Memory B cell (primary cell): Measurements from ENCODE around the gene TCF3.
"Not testable (repeated sequence)": the region's sequence is repeated elsewhere in the genome, so short reads cannot be mapped to it uniquely, and the experiment has no call there.

ENCODE experiments used
- ATAC-seq: fragments of 150-1000 bp; cut with Tn5 transposase; 2 replicates; pipeline ENCODE4 v1.10.0; 2021; ENCODE audit warnings: low read depth, mild to moderate bottlenecking, moderate library complexity
- DNase-seq, 2 donors: peaks; one replicate each; pipeline ENCODE4 v3.0.0; 2022; ENCODE audit warnings: low spot score in 2 of 2
- H3K27ac Mint-ChIP-seq: one replicate; pipeline ENCODE4 v1.8.0; 2022; ENCODE audit warnings: mild to moderate bottlenecking, moderate library complexity, mixed read lengths
- H3K27me3 Mint-ChIP-seq: one replicate; pipeline ENCODE4 v1.8.0; 2022; ENCODE audit warnings: mixed read lengths
- H3K36me3 Mint-ChIP-seq: one replicate; pipeline ENCODE4 v1.8.0; 2022; ENCODE audit warnings: mild to moderate bottlenecking, mixed read lengths
- H3K4me1 Mint-ChIP-seq: one replicate; pipeline ENCODE4 v1.8.0; 2022; ENCODE audit warnings: mixed read lengths
- H3K4me3 Mint-ChIP-seq: one replicate; pipeline ENCODE4 v1.8.0; 2022; ENCODE audit warnings: mild to moderate bottlenecking, moderate library complexity, mixed read lengths
- H3K9me3 Mint-ChIP-seq: one replicate; pipeline ENCODE4 v1.8.0; 2022; ENCODE audit warnings: mixed read lengths

Gene TCF3

DNA sequence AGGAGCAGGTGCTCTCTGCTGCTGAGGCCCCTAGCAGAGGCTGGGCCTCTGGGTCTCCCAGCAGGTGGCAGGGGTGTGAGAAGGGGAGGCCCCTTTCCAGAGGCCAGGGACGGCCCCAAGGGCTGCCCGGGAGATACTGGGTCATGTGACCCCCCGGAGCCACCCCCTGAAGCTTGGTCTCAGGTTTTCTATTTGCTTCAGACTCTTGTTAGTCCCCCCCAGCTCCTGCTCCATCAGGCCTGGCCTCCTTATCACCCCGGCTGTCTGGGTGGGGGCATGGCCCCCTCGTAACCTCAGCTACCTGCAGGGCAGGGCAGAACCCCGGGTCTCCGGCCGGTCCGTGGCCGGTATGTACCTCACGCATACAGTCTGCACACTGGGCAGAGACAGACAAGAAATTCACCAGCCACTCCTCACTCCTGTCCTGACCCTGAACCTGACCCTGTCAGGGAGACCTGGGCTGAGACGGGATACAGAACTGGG is 13.2 kb upstream of the TCF3 start:
- Mint-ChIP-seq H3K4me1 (peaks cover 34% of the 10 kb centered on the region), H3K27me3 (no peaks in the 10 kb centered on the region), H3K27ac (peak overlapping the region; percentile 63), H3K9me3 (no peaks in the 10 kb centered on the region), H3K4me3 (peak overlapping the region; percentile 52), H3K36me3 (no peaks in the 10 kb centered on the region)
- ATAC-seq (no peak), DNase-seq (no peak)

DNA sequence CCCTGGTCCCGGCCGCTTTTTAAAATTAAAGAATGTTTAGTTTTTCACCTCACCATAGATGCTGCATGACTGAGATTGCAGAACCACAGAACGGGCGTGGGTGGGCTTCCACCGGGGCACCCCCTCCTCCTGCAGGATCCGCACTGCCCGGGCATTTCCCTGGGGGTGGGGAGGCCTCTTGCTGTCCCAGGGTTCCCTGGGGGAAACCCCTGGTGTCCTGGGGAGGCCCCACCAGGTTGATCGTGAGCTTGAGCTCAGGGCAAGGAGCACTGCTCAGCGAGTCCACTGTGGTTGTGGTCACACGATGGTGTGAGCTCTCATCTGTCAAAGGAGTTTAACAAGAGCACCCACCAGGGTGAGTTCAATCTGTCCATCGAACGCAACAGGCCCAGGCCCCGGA is 11.4 kb upstream of the TCF3 start:
- H3K36me3 Mint-ChIP-seq, result no peaks in the 10 kb centered on the region
- no peak overlapping the region for H3K27ac Mint-ChIP-seq
- H3K27me3 Mint-ChIP-seq, result no peaks in the 10 kb centered on the region
- peaks cover 32% of the 10 kb centered on the region for H3K4me1 Mint-ChIP-seq
- ATAC-seq (no peak), DNase-seq (no peak)
- no peaks in the 10 kb centered on the region for H3K9me3 Mint-ChIP-seq
- H3K4me3 Mint-ChIP-seq, result no peak overlapping the region

DNA sequence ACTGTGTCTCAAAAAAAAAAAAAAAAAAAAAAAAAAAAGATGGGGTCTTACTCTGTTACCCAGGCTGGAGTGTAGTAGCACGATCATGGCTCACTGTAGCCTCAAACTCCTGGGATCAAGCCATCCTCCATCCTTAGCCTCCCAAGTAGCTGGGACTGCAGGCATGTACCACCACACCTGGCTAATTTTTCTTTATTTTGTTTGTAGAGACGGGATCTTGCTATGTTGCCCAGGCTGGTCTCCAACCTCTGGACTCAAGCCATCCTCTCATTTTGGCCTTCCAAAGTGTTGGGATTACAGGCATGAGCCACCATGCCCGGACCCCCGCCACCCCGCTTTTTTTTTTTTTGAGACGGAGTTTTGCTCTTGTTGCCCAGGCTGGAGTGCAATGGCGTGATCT is 10.8 kb upstream of the TCF3 start:
- not testable (repeated sequence) for H3K9me3 Mint-ChIP-seq, H3K27ac Mint-ChIP-seq, H3K27me3 Mint-ChIP-seq, H3K36me3 Mint-ChIP-seq, DNase-seq, ATAC-seq, H3K4me3 Mint-ChIP-seq
- peaks cover 27% of the 10 kb centered on the region for H3K4me1 Mint-ChIP-seq

DNA sequence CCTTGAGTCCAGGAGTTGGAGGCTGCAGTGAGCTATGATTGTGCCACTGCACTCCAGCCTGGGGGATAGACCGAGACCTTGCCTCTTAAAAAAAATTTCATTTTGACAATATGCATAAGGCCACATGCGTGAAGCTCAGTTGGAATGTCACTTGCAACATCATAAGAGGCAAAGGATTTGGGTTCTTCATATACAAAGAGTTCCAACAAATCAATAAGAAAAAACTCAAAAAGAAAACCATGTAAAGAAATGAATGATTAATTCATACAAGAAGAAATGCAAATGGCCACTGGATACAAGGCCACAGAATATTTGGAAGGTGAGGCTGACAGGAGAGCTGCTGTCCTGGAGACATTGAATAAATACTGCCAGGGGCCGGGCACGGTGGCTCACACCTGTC is 9.6 kb upstream of the TCF3 start:
- Mint-ChIP-seq H3K4me3 (peak overlapping the region; percentile 24), H3K27me3 (no peaks in the 10 kb centered on the region), H3K9me3 (no peaks in the 10 kb centered on the region), H3K27ac (no peak overlapping the region), H3K36me3 (no peaks in the 10 kb centered on the region), H3K4me1 (peaks cover 23% of the 10 kb centered on the region)
- no peak for DNase-seq
- ATAC-seq, result no peak

DNA sequence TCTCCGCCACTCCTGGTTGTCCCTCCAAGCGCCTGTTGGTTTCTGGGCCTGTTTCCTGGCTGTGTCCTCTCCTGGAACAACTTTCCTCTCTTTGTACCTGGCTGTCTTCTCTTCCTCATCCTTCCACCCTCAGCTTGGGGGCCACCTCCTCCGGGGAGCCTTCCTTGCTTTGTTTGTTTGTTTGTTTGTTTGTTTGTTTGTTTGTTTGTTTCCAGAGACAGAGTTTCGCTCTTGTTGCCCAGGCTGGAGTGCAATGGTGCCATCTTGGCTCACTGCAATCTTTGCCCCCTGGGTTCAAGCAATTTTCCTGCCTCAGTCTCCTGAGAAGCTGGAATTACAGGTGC is 6.6 kb upstream of the TCF3 start:
- DNase-seq (no peak), ATAC-seq (no peak)
- Mint-ChIP-seq H3K4me3 (no peak overlapping the region), H3K27me3 (no peaks in the 10 kb centered on the region), H3K9me3 (no peaks in the 10 kb centered on the region), H3K36me3 (no peaks in the 10 kb centered on the region), H3K4me1 (peaks cover 27% of the 10 kb centered on the region), H3K27ac (no peak overlapping the region)

- H3K9me3 Mint-ChIP-seq, result no peaks in the 10 kb centered on the region
- H3K27ac Mint-ChIP-seq, result no peak overlapping the region
These were observed 6.0 kb upstream of the TCF3 start for GRCh38 chr19:1658150-1659083.

DNA sequence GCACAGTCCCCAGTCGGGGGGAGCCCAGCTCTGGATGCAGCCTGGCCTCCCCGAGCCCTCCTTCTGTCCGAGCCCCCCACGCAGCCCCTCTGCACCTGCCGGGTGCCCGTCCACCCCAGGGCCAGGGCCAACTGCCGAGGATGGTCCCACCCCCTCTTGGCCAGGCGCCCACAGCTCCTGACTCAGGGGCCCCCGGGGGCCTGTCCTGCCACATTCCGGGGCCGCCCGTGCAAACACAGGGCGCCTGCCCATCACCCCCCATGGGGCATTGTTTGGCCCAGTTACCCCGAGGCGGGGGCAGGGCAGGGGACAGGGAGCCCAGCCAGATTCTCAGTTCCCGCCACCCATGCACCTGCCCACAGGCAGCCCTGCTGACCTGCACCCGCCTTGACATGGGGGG is 5.3 kb upstream of the TCF3 start:
- no peaks in the 10 kb centered on the region for H3K9me3 Mint-ChIP-seq
- H3K36me3 Mint-ChIP-seq, result no peaks in the 10 kb centered on the region
- peaks cover 27% of the 10 kb centered on the region for H3K4me1 Mint-ChIP-seq
- DNase-seq (no peak), ATAC-seq (no peak)
- H3K4me3 Mint-ChIP-seq, result no peak overlapping the region
- H3K27ac Mint-ChIP-seq, result no peak overlapping the region
- H3K27me3 Mint-ChIP-seq, result no peaks in the 10 kb centered on the region

More at GRCh38 chr19:1658150-1659083, 6.0 kb upstream of the TCF3 start:
- Mint-ChIP-seq H3K27me3 (no peaks in the 10 kb centered on the region), H3K4me3 (no peak overlapping the region), H3K4me1 (peaks cover 27% of the 10 kb centered on the region), H3K36me3 (no peaks in the 10 kb centered on the region)
- no peak for ATAC-seq
- no peak for DNase-seq

DNA sequence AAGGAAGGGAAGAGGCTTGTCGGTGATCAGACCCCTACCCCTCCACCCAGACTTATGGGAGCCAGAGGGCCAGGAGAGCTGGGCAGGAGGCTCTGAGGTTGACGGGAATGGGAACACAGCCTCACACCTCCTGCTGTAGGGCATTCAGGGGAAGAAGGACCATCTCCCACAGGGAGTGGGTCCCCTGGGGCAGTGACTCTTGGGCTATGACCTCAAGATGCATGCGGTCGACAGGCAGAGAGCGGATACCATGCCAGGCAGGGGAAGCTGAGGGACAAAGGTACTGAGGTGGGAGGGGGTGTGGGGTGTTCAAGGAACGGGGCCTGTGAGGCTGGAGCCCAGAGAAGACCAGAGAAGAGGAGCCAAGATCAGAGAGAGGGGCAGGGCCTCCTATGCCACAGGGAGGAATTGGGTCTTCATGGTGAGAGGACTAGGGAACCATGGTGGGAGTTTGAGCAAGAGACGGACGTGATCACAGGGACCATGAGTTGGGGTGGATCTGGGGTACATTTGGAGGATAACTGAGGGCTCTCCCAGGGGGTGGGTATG is 4.6 kb upstream of the TCF3 start:
- DNase-seq (no peak), ATAC-seq (no peak)
- no peaks in the 10 kb centered on the region for H3K36me3 Mint-ChIP-seq
- peaks cover 27% of the 10 kb centered on the region for H3K4me1 Mint-ChIP-seq
- H3K9me3 Mint-ChIP-seq, result no peaks in the 10 kb centered on the region
- H3K4me3 Mint-ChIP-seq, result no peak overlapping the region
- H3K27me3 Mint-ChIP-seq, result no peaks in the 10 kb centered on the region
- no peak overlapping the region for H3K27ac Mint-ChIP-seq

- peaks cover 27% of the 10 kb centered on the region for H3K4me1 Mint-ChIP-seq
- no peak for ATAC-seq
- no peaks in the 10 kb centered on the region for H3K9me3 Mint-ChIP-seq
These were observed 3.7 kb upstream of the TCF3 start for GRCh38 chr19:1655987-1656608.

GRCh38 chr19:1655131-1655981 is 2.9 kb upstream of the TCF3 start:
- Mint-ChIP-seq H3K4me1 (peaks cover 32% of the 10 kb centered on the region), H3K36me3 (no peaks in the 10 kb centered on the region), H3K27me3 (no peaks in the 10 kb centered on the region), H3K4me3 (peak overlapping the region; percentile 11), H3K9me3 (no peaks in the 10 kb centered on the region), H3K27ac (peak overlapping the region; percentile 28)
- no peak for DNase-seq
- no peak for ATAC-seq

More at GRCh38 chr19:1655987-1656608, 3.7 kb upstream of the TCF3 start:
- H3K36me3 Mint-ChIP-seq, result no peaks in the 10 kb centered on the region
- no peaks in the 10 kb centered on the region for H3K27me3 Mint-ChIP-seq
- DNase-seq, result no peak
- no peak overlapping the region for H3K4me3 Mint-ChIP-seq
- no peak overlapping the region for H3K27ac Mint-ChIP-seq

DNA sequence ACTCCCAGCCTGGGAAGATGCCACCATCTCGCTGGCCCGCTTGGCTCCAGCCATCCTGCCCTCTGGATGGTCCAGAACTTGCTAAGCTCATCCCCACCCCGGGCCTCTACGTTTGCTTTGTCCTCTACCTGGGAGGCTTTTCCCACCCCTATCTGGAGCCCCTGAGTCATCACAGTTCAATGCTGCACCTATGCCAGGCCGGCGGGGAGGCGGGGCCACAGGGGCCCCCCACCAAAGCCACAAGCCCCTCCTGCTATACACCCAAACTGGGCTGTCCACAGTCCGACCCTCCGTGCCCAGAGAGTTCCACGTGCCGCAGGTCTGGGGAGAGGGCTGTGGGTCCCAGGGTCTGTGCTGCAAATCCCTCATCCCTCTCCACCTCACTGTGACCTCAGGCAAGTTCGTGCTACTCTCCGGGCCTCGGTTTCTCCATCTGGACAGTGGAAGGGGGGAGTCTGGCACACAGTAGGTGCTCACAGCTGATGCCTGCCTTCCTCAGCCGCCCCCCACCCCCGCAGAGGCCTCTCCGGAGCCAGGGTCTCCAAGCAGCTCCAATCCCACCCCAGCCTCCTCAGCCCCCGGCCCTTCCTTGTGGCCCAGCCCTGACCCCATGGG is 1.9 kb upstream of the TCF3 start:
- ATAC-seq, result no peak
- DNase-seq, result no peak

GRCh38 chr19:1653300-1653628 is 849 bp upstream of the TCF3 start:
- Mint-ChIP-seq H3K4me3 (peak overlapping the region; percentile 86), H3K27ac (peak overlapping the region; percentile 89), H3K9me3 (no peaks in the 10 kb centered on the region), H3K36me3 (no peaks in the 10 kb centered on the region), H3K4me1 (peaks cover 34% of the 10 kb centered on the region), H3K27me3 (no peaks in the 10 kb centered on the region)
- ATAC-seq (no peak), DNase-seq (no peak)

More for the DNA sequence above, 1.9 kb upstream of the TCF3 start:
- Mint-ChIP-seq H3K4me3 (peak overlapping the region; percentile 65), H3K36me3 (no peaks in the 10 kb centered on the region), H3K4me1 (peaks cover 32% of the 10 kb centered on the region), H3K27me3 (no peaks in the 10 kb centered on the region), H3K27ac (peak overlapping the region; percentile 28), H3K9me3 (no peaks in the 10 kb centered on the region)

DNA sequence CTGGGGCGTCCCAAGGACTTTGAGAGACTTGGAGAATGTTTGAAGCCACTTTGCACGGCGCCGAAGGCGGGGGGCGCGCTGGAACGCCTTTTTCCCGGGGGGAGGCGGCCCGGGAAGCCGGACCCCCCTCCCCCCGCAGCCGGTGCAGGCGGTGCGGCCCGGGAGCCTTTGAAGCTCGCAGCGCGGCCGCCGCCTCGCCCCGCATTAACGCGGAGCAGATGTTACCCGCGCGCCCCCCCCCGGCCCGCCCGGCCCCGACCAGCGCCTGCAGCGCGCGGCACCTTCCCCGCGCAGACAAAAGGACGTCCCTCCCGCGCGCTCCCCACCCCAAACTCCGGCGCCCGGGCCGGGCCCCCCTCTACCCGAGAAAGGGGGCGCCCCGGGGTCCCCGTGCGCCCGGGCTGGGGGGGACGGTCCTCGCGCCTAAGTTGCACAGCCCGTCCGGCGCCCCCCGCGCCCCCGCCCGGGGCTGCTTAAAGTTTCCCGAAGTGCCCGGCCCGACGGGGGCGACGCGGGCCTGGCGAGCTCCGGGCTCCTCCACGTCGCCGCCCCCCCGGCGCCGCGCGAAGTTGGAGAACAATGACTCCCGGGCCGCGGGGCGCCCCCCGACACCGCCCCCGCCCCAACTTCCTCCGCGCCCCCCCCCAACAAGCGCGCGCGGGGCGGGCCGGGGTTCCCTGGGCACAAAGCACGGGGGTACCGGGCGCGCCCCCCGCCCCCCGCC is 685 bp downstream of the TCF3 start:
- Mint-ChIP-seq H3K36me3 (peaks cover under 1% of the 10 kb centered on the region), H3K4me3 (peak overlapping the region; percentile 93), H3K27ac (peak overlapping the region; percentile 90), H3K9me3 (no peaks in the 10 kb centered on the region), H3K4me1 (peaks cover 32% of the 10 kb centered on the region), H3K27me3 (no peaks in the 10 kb centered on the region)
- no peak for ATAC-seq
- DNase-seq, result no peak
